HG02938 (cell line): ENCODE data around the gene TIMM10B.
"Not testable (repeated sequence)": the region's sequence is repeated elsewhere in the genome, so short reads cannot be mapped to it uniquely, and the experiment has no call there.

Experiments
- ATAC-seq: cut with Tn5 transposase; IDR thresholded peaks from one replicate; pipeline ENCODE4 v1.9.1; 2021; ENCODE audit warnings: mild to moderate bottlenecking, moderate library complexity; ENCODE audit not compliant: unreplicated experiment

TIMM10B gene

DNA sequence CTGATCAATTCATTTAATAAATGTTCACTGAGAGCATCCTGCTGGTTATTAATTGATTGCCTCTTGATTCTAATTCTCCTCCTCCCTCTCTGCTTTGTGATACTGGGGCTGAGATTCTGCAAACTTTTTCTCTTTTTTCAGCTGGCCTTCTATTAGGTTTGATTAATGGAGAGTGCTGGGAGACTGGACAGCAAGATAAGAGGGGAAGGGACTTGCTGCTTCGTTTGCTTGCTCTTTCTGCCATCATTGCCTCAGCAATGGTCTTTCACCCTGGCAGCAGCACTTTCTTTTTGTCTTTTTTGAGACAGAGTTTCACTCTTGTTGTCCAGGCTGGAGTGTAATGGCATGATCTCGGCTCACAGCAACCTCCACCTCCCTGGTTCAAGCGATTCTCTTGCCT lies 22.9 kb downstream of the TIMM10B start:
- ATAC-seq, result no peak

DNA sequence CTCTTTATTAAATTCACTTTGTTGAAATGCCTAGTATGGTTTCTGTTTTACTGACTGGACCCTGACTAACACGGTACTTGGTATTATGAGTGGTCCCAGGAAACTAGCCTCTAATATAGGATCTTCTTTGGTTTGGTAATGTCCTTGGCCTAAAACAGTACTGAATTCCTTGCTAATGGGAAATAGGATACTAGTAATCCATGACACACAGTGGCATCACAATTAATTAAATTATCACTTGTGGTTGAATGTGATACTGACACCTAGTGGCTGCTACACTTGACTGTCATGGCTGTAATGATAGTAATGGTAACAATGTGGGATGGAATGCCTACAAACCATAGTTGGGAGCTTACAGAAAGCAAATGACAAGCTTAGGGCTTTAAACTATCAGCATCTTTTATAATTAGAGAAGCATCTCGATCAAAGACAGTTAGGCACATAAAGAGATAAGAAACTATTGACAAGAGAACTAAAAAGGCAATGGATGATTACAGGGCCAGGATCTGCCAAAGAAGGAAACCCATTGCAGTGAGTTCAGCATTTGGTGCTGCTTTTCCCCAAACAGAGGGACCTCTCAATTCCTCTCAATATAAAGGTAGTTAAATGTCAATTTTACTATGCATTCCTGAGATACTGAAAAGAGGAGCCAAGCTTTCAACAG lies 24.4 kb downstream of the TIMM10B start:
- ATAC-seq, result peak; percentile 65

DNA sequence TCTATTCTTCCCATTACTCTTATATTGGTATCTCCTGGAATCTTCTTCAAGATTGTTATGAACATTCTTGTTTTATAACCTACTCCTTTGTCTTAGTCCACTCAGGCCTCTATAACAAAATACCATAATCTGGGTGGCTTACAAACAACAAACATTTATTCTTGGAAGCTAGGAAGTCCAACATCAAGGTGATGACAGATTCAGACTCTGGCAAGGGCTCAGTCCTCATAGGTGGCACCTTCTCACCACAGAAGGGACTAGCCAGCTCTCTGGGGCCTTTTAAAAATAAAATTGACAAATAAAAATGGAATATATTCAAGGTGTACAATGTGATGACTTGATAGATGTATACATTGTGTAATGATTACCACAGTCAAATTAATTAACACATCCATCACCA lies 35.6 kb downstream of the TIMM10B start:
- no peak for ATAC-seq

DNA sequence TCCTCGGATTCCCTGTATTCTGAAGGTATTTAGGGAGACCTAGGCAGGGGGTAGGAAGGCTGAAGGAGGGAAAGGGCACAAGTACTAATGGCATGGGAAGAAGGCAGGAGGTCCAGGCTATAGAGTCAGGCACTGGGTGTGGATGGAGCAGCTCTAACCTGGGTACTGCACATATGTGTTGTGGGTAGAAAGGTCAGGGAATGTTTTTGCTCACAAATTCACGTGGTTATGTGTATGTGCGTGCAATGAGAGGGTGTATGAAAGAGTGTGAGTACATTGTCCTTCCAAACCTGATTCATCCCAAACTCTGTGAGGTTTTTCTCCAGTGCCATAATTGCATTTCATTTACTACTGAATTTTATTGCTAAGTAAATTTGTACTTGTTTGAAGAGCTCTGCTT lies 39.0 kb downstream of the TIMM10B start:
- ATAC-seq, result no peak

DNA sequence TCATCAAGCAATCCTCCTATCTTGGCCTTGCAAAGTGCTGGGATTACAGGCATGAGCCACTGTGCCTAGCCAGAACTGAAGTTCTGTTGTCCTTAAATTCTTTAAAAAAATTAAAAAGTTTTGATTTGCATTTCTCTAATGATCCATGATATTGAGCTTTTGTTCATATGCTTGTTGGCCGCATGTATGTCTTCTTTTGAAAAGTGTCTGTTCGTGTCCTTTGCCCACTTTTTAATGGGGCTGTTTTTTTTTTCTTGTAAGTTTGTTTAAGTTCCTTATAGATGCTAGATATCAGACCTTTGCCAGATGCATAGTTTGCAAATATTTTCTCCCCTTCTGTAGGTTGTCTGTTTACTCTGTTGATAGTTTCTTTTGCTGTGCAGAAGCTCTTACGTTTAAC lies 40.6 kb downstream of the TIMM10B start:
- not testable (repeated sequence) for ATAC-seq

DNA sequence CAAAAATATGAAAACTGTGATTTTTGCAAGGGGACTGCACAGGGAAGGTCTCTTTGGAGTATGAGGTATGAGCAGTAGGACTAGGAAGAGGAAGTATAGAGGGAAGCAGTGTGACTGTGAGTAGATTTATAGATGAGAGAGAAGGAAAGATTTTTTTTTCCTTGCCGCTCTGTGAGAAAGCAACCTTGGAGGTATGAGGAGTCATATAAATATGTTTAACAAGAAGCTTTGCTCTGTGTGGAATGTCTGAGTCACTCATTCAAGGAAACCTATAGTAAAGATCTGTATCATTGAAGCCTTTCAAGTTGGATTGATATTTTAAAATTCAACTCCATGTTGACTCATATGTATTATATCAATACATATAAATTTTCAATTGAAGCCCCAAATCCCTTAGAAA lies 42.0 kb downstream of the TIMM10B start:
- ATAC-seq, result no peak

DNA sequence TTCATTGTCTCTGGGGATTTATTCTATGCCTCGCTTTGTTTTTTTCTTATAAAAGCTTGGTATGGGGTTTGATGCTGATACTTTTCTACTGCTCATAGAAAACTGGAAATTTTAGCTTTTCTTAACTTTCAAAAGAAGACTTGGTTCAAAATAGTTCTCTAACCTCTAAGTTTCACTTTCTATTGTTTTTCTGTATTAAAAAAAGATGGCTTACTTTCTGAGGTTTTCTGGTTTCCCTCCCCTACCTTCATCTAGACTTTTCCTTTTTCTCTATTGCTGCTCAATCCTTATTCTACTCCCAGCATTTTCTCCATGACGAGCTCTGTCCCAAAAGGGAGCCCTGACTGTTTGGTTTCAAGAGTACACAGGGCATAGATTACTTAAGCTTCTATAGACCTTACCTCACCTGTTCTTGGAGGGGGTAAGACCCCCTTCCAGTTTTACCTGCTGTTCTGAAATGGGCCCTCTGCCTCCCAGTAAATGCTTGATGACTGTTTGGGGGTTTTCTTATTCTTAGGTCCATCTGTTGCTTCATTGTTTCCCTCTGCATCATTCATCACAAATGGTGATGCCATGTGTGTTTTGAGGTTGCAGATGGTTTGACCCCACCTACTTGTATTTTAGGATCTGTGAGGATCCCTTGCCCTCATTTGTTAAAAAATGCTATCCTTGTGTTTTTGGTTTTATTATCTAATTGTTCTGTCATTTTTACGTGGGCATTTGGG lies 45.3 kb downstream of the TIMM10B start:
- peak; percentile 70 for ATAC-seq

DNA sequence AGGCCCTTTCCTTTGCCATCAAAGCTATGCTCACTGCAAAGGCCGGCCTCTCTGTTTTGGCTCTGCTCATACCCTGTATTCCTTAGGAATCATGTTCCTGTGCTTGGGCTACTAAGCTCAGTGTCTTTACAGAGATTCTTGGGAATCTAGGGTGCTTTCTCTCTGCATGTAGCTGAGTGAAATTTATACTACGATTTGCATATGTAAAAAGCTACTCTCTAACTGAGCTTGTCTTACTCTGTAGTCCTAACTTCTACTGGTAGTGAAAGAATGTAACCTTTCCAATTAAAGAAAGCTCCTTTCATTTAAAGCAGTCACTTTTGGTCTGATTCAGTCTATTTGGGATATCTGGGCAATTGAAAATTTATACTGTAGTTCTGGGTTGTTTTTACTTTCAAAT lies 48.0 kb downstream of the TIMM10B start:
- no peak for ATAC-seq

DNA sequence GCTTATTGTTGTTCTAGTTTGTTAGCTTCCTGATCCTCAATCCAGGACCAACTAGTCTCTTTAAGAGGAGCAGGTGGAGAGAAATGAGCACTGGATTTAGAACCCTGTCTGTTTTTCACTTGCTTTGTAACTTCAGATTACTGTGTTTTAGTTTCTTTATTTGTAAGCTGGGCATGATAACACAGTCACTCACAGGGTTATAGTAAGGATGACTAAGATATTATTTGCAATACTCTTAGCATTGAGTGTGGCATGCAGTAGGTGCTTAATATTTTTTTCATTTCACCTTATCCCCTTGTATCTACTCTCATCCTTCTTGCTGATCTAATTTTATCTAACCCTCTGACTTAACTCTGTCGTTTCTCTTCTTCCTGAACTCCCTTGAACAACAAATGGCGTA lies 49.5 kb downstream of the TIMM10B start:
- no peak for ATAC-seq

DNA sequence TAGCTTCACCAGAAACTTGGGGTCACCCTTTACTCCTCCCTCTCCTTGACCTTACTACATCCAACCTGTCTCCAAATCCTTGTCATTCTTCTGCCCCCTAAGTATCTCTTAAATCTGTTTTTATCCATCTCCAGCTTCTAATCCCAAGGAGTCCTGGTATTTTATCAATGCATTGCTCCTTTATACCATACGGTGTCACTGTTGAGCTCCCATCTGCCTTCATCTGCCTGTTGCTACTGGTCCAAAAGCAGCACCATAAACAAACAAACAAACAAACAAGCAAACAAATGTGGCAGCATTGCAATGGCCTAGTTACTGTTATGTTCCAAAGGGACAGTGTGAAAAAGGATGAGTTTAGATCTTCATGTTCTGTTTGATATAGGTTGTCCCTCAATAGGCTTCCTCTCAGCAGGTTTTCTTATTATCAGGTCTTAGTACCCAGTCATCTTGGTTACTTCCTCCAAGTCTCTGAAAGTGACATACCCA lies 50.0 kb downstream of the TIMM10B start:
- no peak for ATAC-seq
